Large intestine (tissue), 3 donors: ENCODE measurements around the gene GNA15. TPM values are rescaled to one million over a fixed set of nuclear protein-coding genes. Genes with fewer than 3 reads are reported as not detected.
A peak's percentile ranks its signal among the peaks of the same experiment; 100 is the strongest.
"Not testable (repeated sequence)": the region's sequence is repeated elsewhere in the genome, so short reads cannot be mapped to it uniquely, and the experiment has no call there.

Experiments
- DNase-seq, 2 donors: peaks; one replicate each; pipeline versions ENCODE4 v3.0.0 to v3.0.0-alpha.2; 2013
- H3K27ac ChIP-seq: one replicate; pipeline ENCODE4 v1.5.1; 2013; ENCODE audit warnings: low read length
- H3K27me3 ChIP-seq: 2 replicates; pipeline ENCODE4 v1.6.1; 2013; ENCODE audit warnings: low read length; ENCODE audit not compliant: control insufficient read depth, insufficient read depth
- H3K36me3 ChIP-seq: 2 replicates; pipeline ENCODE4 v1.6.1; 2013; ENCODE audit warnings: low read length; ENCODE audit not compliant: control insufficient read depth, insufficient read depth
- H3K4me1 ChIP-seq: one replicate; pipeline ENCODE4 v1.6.1; 2013; ENCODE audit warnings: low read length; ENCODE audit not compliant: control insufficient read depth, insufficient read depth
- H3K4me3 ChIP-seq: one replicate; pipeline ENCODE4 v1.5.1; 2013; ENCODE audit warnings: low read length
- H3K9me3 ChIP-seq: one replicate; pipeline ENCODE4 v1.6.1; 2013; ENCODE audit warnings: mild to moderate bottlenecking, low read depth, low read length, moderate library complexity; ENCODE audit not compliant: control insufficient read depth
- WGBS: methylation state at CpG from one replicate; pipeline ENCODE4 v1.1.5; 2013; ENCODE audit warnings: low lambda C conversion rate; ENCODE audit not compliant: insufficient coverage; 5-methylcytosine and 5-hydroxymethylcytosine counted together
- polyA plus RNA-seq: library from polyadenylated mRNA; unstranded; fragments of 120-200 nt; gene quantifications from one replicate; pipeline ENCODE4 v1.2.1, GENCODE V29; 2013

Gene GNA15
- polyA plus RNA-seq, 1 donor = 2.1 TPM

- no CpG with 5 or more reads among the region's 8 CpGs for WGBS
- no peaks in the 10 kb centered on the region for H3K4me1 ChIP-seq
Observed at GRCh38 chr19:3159565-3159964, 23.7 kb downstream of the GNA15 start.

GRCh38 chr19:3160219-3160618, 24.4 kb downstream of the GNA15 start:
- Histone ChIP-seq H3K27me3 (peaks cover 3% of the 10 kb centered on the region), H3K4me3 (no peak overlapping the region), H3K27ac (no peak overlapping the region), H3K9me3 (no peaks in the 10 kb centered on the region), H3K36me3 (no peaks in the 10 kb centered on the region), H3K4me1 (no peaks in the 10 kb centered on the region)
- WGBS = no CpG with 5 or more reads among the region's 3 CpGs
- DNase-seq = no peak

More at GRCh38 chr19:3159565-3159964, 23.7 kb downstream of the GNA15 start:
- H3K27ac ChIP-seq = no peak overlapping the region
- H3K9me3 ChIP-seq = no peaks in the 10 kb centered on the region
- no peaks in the 10 kb centered on the region for H3K36me3 ChIP-seq
- DNase-seq = no peak
- peaks cover 3% of the 10 kb centered on the region for H3K27me3 ChIP-seq
- no peak overlapping the region for H3K4me3 ChIP-seq

GRCh38 chr19:3161453-3161852, 25.6 kb downstream of the GNA15 start:
- Histone ChIP-seq H3K27me3 (peaks cover 3% of the 10 kb centered on the region), H3K9me3 (no peaks in the 10 kb centered on the region), H3K4me1 (no peaks in the 10 kb centered on the region), H3K36me3 (no peaks in the 10 kb centered on the region), H3K4me3 (no peak overlapping the region), H3K27ac (no peak overlapping the region)
- no CpG with 5 or more reads among the region's 4 CpGs for WGBS
- DNase-seq = no peak

- peaks cover 3% of the 10 kb centered on the region for H3K27me3 ChIP-seq
- H3K9me3 ChIP-seq = no peaks in the 10 kb centered on the region
- no peak overlapping the region for H3K27ac ChIP-seq
- WGBS = no CpG with 5 or more reads among the region's 38 CpGs
- H3K36me3 ChIP-seq = no peaks in the 10 kb centered on the region
- no peak overlapping the region for H3K4me3 ChIP-seq
- no peaks in the 10 kb centered on the region for H3K4me1 ChIP-seq
- no peak for DNase-seq
Observed at GRCh38 chr19:3162418-3163229, 26.8 kb downstream of the GNA15 start.

GRCh38 chr19:3163230-3163886, 27.5 kb downstream of the GNA15 start:
- no peak overlapping the region for H3K4me3 ChIP-seq
- no peak overlapping the region for H3K27ac ChIP-seq
- WGBS = no CpG with 5 or more reads among the region's 27 CpGs
- no peaks in the 10 kb centered on the region for H3K9me3 ChIP-seq
- H3K4me1 ChIP-seq = no peaks in the 10 kb centered on the region
- peaks cover 6% of the 10 kb centered on the region for H3K27me3 ChIP-seq
- H3K36me3 ChIP-seq = no peaks in the 10 kb centered on the region
- DNase-seq = peak; percentile 30 to 47

GRCh38 chr19:3163943-3164342, 28.1 kb downstream of the GNA15 start:
- Histone ChIP-seq H3K27ac (no peak overlapping the region), H3K36me3 (no peaks in the 10 kb centered on the region), H3K9me3 (no peaks in the 10 kb centered on the region), H3K4me1 (no peaks in the 10 kb centered on the region), H3K4me3 (no peak overlapping the region), H3K27me3 (peaks cover 6% of the 10 kb centered on the region)
- WGBS = 63% methylated on average over 2 of the region's 7 CpGs
- no peak for DNase-seq

GRCh38 chr19:3167533-3168272, 31.9 kb downstream of the GNA15 start:
- H3K4me3 ChIP-seq = no peak overlapping the region
- no peak overlapping the region for H3K27ac ChIP-seq
- H3K36me3 ChIP-seq = no peaks in the 10 kb centered on the region
- peaks cover 6% of the 10 kb centered on the region for H3K27me3 ChIP-seq
- 95% methylated on average over 4 of the region's 13 CpGs for WGBS
- no peak for DNase-seq
- H3K4me1 ChIP-seq = no peaks in the 10 kb centered on the region
- peaks cover 4% of the 10 kb centered on the region for H3K9me3 ChIP-seq

GRCh38 chr19:3171894-3172672, 36.2 kb downstream of the GNA15 start:
- no peak for DNase-seq
- Histone ChIP-seq H3K27ac (no peak overlapping the region), H3K9me3 (peaks cover 4% of the 10 kb centered on the region), H3K36me3 (no peaks in the 10 kb centered on the region), H3K4me1 (no peaks in the 10 kb centered on the region), H3K4me3 (no peak overlapping the region), H3K27me3 (peaks cover 3% of the 10 kb centered on the region)
- no CpG with 5 or more reads among the region's 15 CpGs for WGBS

- not testable (repeated sequence) for H3K4me1 ChIP-seq, DNase-seq, H3K27ac ChIP-seq, H3K36me3 ChIP-seq, H3K4me3 ChIP-seq, H3K9me3 ChIP-seq, H3K27me3 ChIP-seq
- no CpG with 5 or more reads among the region's 6 CpGs for WGBS
Observed at GRCh38 chr19:3172673-3173000, 36.8 kb downstream of the GNA15 start.
